IMR-90 (cell line): ENCODE results near the gene CPB2. TPM values are rescaled to one million over a fixed set of nuclear protein-coding genes. Genes with fewer than 3 reads are reported as not detected.

ENCODE experiments used
- ATAC-seq: fragments of 200-7000 bp; cut with Tn5 transposase; 2 replicates; pipeline ENCODE4 v1.9.1; 2020; ENCODE audit warnings: low read depth, mild to moderate bottlenecking, moderate library complexity
- BruUV-seq: library from RNA; stranded (reverse); fragments of 400-500 nt; replicated peaks from 2 replicates; lab custom pipeline; 2021; lab: Mats Ljungman, UMichigan
- CTCF ChIA-PET: fragments of 300-600 bp; formaldehyde crosslinking; extraction: SDS; loops from one replicate; lab custom pipeline; 2021; ENCODE audit warnings: antibody characterized with exemption; lab: Yijun Ruan, JAX
- POLR2A ChIA-PET: fragments of 300-600 bp; sonication (Branson Sonifier 250); formaldehyde crosslinking; loops from one replicate; lab custom pipeline; 2022; ENCODE audit warnings: antibody characterized with exemption; ENCODE audit not compliant: unreplicated experiment; lab: Charles Lee
- DNase-seq: peaks from one replicate; pipeline ENCODE4 v3.0.0; 2013
- H2AFZ ChIP-seq: replicated peaks from 2 replicates; pipeline ENCODE3; 2013; ENCODE audit warnings: low read length, mild to moderate bottlenecking; ENCODE audit not compliant: poor library complexity
- H2AK5ac ChIP-seq: 2 replicates; pipeline ENCODE4 v1.6.1; 2013; ENCODE audit warnings: low read depth, low read length, inconsistent platforms
- H2AK9ac ChIP-seq: replicated peaks from 2 replicates; pipeline ENCODE3; 2013; ENCODE audit warnings: mild to moderate bottlenecking, low read depth, low read length, moderate library complexity; ENCODE audit not compliant: poor library complexity
- H2BK120ac ChIP-seq: 2 replicates; pipeline ENCODE4 v1.6.1; 2013; ENCODE audit warnings: low read depth, low read length, inconsistent platforms
- H2BK15ac ChIP-seq: 3 replicates; pipeline ENCODE4 v1.6.1; 2013; ENCODE audit warnings: low read depth, low read length, inconsistent platforms
- H2BK20ac ChIP-seq: 2 replicates; pipeline ENCODE4 v1.6.1; 2013; ENCODE audit warnings: low read depth, mild to moderate bottlenecking, inconsistent platforms, low read length, moderate library complexity
- H2BK5ac ChIP-seq: 2 replicates; pipeline ENCODE4 v1.6.1; 2013; ENCODE audit warnings: mild to moderate bottlenecking, low read depth, low read length, inconsistent platforms; ENCODE audit not compliant: poor library complexity, severe bottlenecking
- H3K14ac ChIP-seq: replicated peaks from 2 replicates; pipeline ENCODE4 v1.6.1; 2013; ENCODE audit warnings: low read depth, low read length, inconsistent platforms
- H3K18ac ChIP-seq: 2 replicates; pipeline ENCODE4 v1.6.1; 2013; ENCODE audit warnings: low read depth, low read length, control low read depth
- H3K23ac ChIP-seq: 2 replicates; pipeline ENCODE4 v1.6.1; 2013; ENCODE audit warnings: low read depth, low read length, inconsistent platforms
- H3K27ac ChIP-seq: 2 replicates; pipeline ENCODE4 v1.5.1; 2013; ENCODE audit warnings: mild to moderate bottlenecking, control low read depth, low read length; ENCODE audit not compliant: insufficient read depth
- H3K27me3 ChIP-seq: 2 replicates; pipeline ENCODE4 v1.6.1; 2013; ENCODE audit warnings: low read length; ENCODE audit not compliant: control insufficient read depth, insufficient read depth
- H3K36me3 ChIP-seq: 2 replicates; pipeline ENCODE4 v1.6.1; 2013; ENCODE audit warnings: low read length, mixed read lengths; ENCODE audit not compliant: control insufficient read depth, insufficient read depth
- H3K4ac ChIP-seq: 2 replicates; pipeline ENCODE4 v1.6.1; 2013; ENCODE audit warnings: low read depth, low read length, inconsistent platforms
- H3K4me1 ChIP-seq: 2 replicates; pipeline ENCODE4 v1.6.1; 2013; ENCODE audit warnings: low read length, mixed read lengths; ENCODE audit not compliant: control insufficient read depth, insufficient read depth
- H3K4me2 ChIP-seq: 2 replicates; pipeline ENCODE4 v1.6.1; 2013; ENCODE audit warnings: low read depth, mild to moderate bottlenecking, control low read depth, low read length, moderate library complexity
- H3K4me3 ChIP-seq: 2 replicates; pipeline ENCODE4 v1.5.1; 2013; ENCODE audit warnings: low read depth, mild to moderate bottlenecking, control low read depth, low read length, moderate library complexity; ENCODE audit not compliant: insufficient read depth
- H3K56ac ChIP-seq: 2 replicates; pipeline ENCODE4 v1.6.1; 2013; ENCODE audit warnings: low read length, inconsistent platforms; ENCODE audit not compliant: insufficient read depth; ENCODE audit errors: extremely low read depth
- H3K79me1 ChIP-seq, 2 experiments: 2 replicates each; pipeline ENCODE4 v1.6.1; 2013; ENCODE audit warnings: low read length in 2 of 2, inconsistent platforms in 1 of 2, low read depth in 1 of 2
- H3K9ac ChIP-seq: 2 replicates; pipeline ENCODE4 v1.6.1; 2013; ENCODE audit warnings: low read depth, low read length, control low read depth
- H3K9me1 ChIP-seq: 2 replicates; pipeline ENCODE4 v1.6.1; 2013; ENCODE audit warnings: low read length, inconsistent platforms; ENCODE audit not compliant: insufficient read depth
- H3K9me3 ChIP-seq: 2 replicates; pipeline ENCODE4 v1.6.1; 2013; ENCODE audit warnings: low read length; ENCODE audit not compliant: control insufficient read depth, insufficient read depth
- H4K20me1 ChIP-seq: 2 replicates; pipeline ENCODE4 v1.6.1; 2013; ENCODE audit warnings: low read length, inconsistent platforms; ENCODE audit not compliant: insufficient read depth
- H4K5ac ChIP-seq: 2 replicates; pipeline ENCODE4 v1.6.1; 2013; ENCODE audit warnings: mild to moderate bottlenecking, low read depth, low read length, control low read depth
- H4K8ac ChIP-seq, 2 experiments: 2 replicates each; pipeline ENCODE4 v1.6.1; 2013; ENCODE audit warnings: low read depth in 2 of 2, low read length in 2 of 2, control low read depth in 1 of 2, inconsistent platforms in 1 of 2
- H4K91ac ChIP-seq: 2 replicates; pipeline ENCODE4 v1.6.1; 2013; ENCODE audit warnings: low read depth, low read length, inconsistent platforms; ENCODE audit not compliant: insufficient read depth
- BHLHE40 ChIP-seq: fragments of 150-350 bp; IDR thresholded peaks from 2 replicates; pipeline ENCODE4 v1.6.1; 2016; ENCODE audit warnings: mild to moderate bottlenecking, low read depth, low read length
- CEBPB ChIP-seq: IDR thresholded peaks from 2 replicates; pipeline ENCODE4 v1.6.1; 2012; ENCODE audit warnings: low read depth, low read length, improper control_type of control experiment
- CHD1 ChIP-seq: IDR thresholded peaks from 2 replicates; pipeline ENCODE4 v1.6.1; 2012; ENCODE audit warnings: low read depth, low read length, improper control_type of control experiment
- FOS ChIP-seq: fragments of 150-350 bp; IDR thresholded peaks from 2 replicates; pipeline ENCODE4 v1.6.1; 2016; ENCODE audit warnings: low read depth, low read length
- MAZ ChIP-seq: IDR thresholded peaks from 2 replicates; pipeline ENCODE4 v1.6.1; 2012; ENCODE audit warnings: low read depth, mild to moderate bottlenecking, low read length, improper control_type of control experiment, moderate library complexity, borderline replicate concordance
- NFE2L2 ChIP-seq: fragments of 150-350 bp; IDR thresholded peaks from 2 replicates; pipeline ENCODE4 v1.6.1; 2016; ENCODE audit warnings: low read depth, mild to moderate bottlenecking, low read length
- RAD21 ChIP-seq: IDR thresholded peaks from 2 replicates; pipeline ENCODE4 v1.6.1; 2012; ENCODE audit warnings: low read length, improper control_type of control experiment
- RCOR1 ChIP-seq: IDR thresholded peaks from 2 replicates; pipeline ENCODE4 v1.6.1; 2012; ENCODE audit warnings: mild to moderate bottlenecking, low read length, improper control_type of control experiment; ENCODE audit not compliant: insufficient replicate concordance
- RFX5 ChIP-seq: IDR thresholded peaks from 2 replicates; pipeline ENCODE4 v1.8.0; 2012; ENCODE audit warnings: low read depth, mild to moderate bottlenecking, low read length, moderate library complexity
- SMC3 ChIP-seq: fragments of 150-350 bp; IDR thresholded peaks from 2 replicates; pipeline ENCODE4 v1.6.1; 2016; ENCODE audit warnings: low read depth, mild to moderate bottlenecking, antibody characterized with exemption, low read length, moderate library complexity
- WGBS, 2 experiments: methylation state at CpG; one replicate each; pipeline versions ENCODE4 v1.1.5 to v1.1.7; 2013; ENCODE audit warnings: missing lambda C conversion rate in 2 of 2; ENCODE audit not compliant: insufficient read length in 1 of 2; ENCODE audit errors: extremely low coverage in 2 of 2; 5-methylcytosine and 5-hydroxymethylcytosine counted together
- dilution Hi-C: fragments of 300-500 bp; cut with HindIII; formaldehyde crosslinking; loops from one replicate; pipeline ENCODE4 v1.14.3; 2018; ENCODE audit warnings: low sequenced_read_pairs; ENCODE audit not compliant: unreplicated experiment
- in situ Hi-C: fragments of 300-500 bp; cut with MboI; formaldehyde crosslinking; loops from 3 replicates; pipeline ENCODE4 v1.14.3; 2019; ENCODE audit warnings: low sequenced_read_pairs, inconsistent platforms, mixed read lengths
- intact Hi-C: fragments of 100-400 bp; cut with micrococcal nuclease; formaldehyde crosslinking; loops from 2 replicates; pipeline ENCODE4 v1.10.0; 2022
- polyA plus RNA-seq, 3 experiments: library from polyadenylated mRNA; depleted of rRNA; stranded (reverse); fragments of >200 nt; gene quantifications; 2 replicates each; pipeline ENCODE4 v1.2.3, GENCODE V29; 2012; ENCODE audit warnings: low replicate concordance in 1 of 3
- total RNA-seq: library from RNA; depleted of rRNA; stranded (reverse); fragments of >200 nt; gene quantifications from 2 replicates; pipeline ENCODE4 v1.2.3, GENCODE V29; 2012
- TF ChIP-seq, protein P1 (sequence below): conservative IDR thresholded peaks from 2 replicates; pipeline ENCODE4 v1.5.1; 2012; ENCODE audit warnings: mild to moderate bottlenecking, low read depth, low read length, improper control_type of control experiment
- TF ChIP-seq, protein P2 (sequence below): fragments of 150-350 bp; IDR thresholded peaks from 2 replicates; pipeline ENCODE4 v1.6.1; 2017; ENCODE audit warnings: mild to moderate bottlenecking, antibody characterized with exemption, low read length, low read depth
- TF ChIP-seq, protein P3 (sequence below): fragments of 150-350 bp; IDR thresholded peaks from 2 replicates; pipeline ENCODE4 v1.6.1; 2016; ENCODE audit warnings: low read depth, mild to moderate bottlenecking, low read length, moderate library complexity, borderline replicate concordance

The CPB2 gene
- total and polyA plus RNA-seq, 2 of the 4 experiments (the other 2 are of a cell fraction) = not detected

DNA sequence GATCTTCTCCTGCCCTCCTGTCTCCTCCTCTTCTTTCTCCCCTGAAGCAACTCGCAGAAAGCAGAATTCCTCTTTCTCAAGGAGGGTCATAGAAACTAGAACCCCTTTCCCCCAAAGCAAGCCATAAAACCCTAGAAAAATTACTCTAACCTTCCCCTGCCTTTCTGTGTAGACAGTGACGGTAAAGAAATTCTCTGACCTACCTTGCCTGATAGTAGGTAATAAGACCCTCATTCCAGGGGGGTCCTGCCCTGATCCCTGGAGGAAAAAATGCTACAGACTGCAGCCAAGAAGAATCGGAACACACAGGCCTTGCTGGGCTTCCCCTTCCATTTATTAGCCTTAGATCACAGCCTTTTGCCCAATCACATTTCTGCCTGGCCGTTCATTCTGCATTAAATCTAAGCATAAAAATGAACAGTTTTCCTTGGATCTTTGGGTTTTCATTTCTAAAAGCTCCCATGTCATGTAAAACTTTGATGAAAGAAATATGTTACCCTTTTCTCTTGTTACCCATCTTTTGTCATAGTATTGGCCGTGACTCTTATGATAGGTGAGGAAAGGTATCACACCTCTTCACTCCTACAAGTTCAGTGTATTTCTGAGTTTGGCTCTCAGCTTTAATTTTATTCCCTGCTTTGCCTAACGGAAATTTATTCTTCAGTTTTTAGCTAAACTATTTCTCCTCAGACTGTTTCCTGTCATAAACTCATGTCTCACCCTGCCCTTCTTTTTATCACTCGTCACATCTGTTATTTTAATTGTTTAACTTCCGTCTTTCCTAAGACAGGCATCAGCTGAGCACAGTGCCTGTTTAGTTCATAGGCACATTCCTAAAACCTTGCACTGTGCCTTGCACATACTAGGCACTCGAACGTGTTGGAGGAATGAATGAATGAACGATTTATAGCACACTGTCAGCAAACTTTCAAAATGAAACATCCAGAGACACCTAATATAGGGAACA is 20.4 kb upstream of the CPB2 start:
- H2BK5ac ChIP-seq = no peak overlapping the region
- H3K14ac ChIP-seq = no peak overlapping the region
- no peak overlapping the region for H3K9ac ChIP-seq
- no peak overlapping the region for H4K91ac ChIP-seq
- H3K23ac ChIP-seq = no peak overlapping the region
- intact Hi-C loops (no loop called here), dilution Hi-C loops (no loop called here), in situ Hi-C loops (loop anchor here (10.0 kb wide), 1 partner anchor 500 kb away; no protein-coding TSS in a partner anchor)
- H3K27me3 ChIP-seq = peaks cover 12% of the 10 kb centered on the region
- no peak overlapping the region for H2BK120ac ChIP-seq
- H3K36me3 ChIP-seq = no peaks in the 10 kb centered on the region
- no peak overlapping the region for H3K18ac ChIP-seq
- H2AFZ ChIP-seq = no peak overlapping the region
- DNase-seq = no peak
- no peaks in the 10 kb centered on the region for H3K9me1 ChIP-seq
- no peak overlapping the region for H3K4me2 ChIP-seq
- BruUV-seq = no TSS peak
- no peak overlapping the region for H3K56ac ChIP-seq
- no peak overlapping the region for H2BK20ac ChIP-seq
- H2AK5ac ChIP-seq = no peak overlapping the region
- no peaks in the 10 kb centered on the region for H3K4me1 ChIP-seq
- no peak overlapping the region for H2AK9ac ChIP-seq
- H3K27ac ChIP-seq = no peak overlapping the region
- H3K79me1 ChIP-seq = no peaks in the 10 kb centered on the region
- H4K8ac ChIP-seq = no peak overlapping the region
- 0% methylated on average over 1 of the region's 11 CpGs; no CpG with 5 or more reads in 1 of the 2 experiments for WGBS, 2 experiments
- TF ChIP-seq, protein P1, sequence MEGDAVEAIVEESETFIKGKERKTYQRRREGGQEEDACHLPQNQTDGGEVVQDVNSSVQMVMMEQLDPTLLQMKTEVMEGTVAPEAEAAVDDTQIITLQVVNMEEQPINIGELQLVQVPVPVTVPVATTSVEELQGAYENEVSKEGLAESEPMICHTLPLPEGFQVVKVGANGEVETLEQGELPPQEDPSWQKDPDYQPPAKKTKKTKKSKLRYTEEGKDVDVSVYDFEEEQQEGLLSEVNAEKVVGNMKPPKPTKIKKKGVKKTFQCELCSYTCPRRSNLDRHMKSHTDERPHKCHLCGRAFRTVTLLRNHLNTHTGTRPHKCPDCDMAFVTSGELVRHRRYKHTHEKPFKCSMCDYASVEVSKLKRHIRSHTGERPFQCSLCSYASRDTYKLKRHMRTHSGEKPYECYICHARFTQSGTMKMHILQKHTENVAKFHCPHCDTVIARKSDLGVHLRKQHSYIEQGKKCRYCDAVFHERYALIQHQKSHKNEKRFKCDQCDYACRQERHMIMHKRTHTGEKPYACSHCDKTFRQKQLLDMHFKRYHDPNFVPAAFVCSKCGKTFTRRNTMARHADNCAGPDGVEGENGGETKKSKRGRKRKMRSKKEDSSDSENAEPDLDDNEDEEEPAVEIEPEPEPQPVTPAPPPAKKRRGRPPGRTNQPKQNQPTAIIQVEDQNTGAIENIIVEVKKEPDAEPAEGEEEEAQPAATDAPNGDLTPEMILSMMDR = no peak
- TF ChIP-seq CHD1 (no peak), RAD21 (no peak), RCOR1 (no peak), CEBPB (no peak), SMC3 (no peak), MAZ (no peak), RFX5 (no peak), BHLHE40 (no peak), NFE2L2 (no peak), FOS (no peak)
- TF ChIP-seq, protein P2, sequence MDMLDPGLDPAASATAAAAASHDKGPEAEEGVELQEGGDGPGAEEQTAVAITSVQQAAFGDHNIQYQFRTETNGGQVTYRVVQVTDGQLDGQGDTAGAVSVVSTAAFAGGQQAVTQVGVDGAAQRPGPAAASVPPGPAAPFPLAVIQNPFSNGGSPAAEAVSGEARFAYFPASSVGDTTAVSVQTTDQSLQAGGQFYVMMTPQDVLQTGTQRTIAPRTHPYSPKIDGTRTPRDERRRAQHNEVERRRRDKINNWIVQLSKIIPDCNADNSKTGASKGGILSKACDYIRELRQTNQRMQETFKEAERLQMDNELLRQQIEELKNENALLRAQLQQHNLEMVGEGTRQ = no peak
- TF ChIP-seq, protein P3, sequence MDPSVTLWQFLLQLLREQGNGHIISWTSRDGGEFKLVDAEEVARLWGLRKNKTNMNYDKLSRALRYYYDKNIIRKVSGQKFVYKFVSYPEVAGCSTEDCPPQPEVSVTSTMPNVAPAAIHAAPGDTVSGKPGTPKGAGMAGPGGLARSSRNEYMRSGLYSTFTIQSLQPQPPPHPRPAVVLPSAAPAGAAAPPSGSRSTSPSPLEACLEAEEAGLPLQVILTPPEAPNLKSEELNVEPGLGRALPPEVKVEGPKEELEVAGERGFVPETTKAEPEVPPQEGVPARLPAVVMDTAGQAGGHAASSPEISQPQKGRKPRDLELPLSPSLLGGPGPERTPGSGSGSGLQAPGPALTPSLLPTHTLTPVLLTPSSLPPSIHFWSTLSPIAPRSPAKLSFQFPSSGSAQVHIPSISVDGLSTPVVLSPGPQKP = no peak
- no peaks in the 10 kb centered on the region for H3K9me3 ChIP-seq
- H3K4me3 ChIP-seq = no peak overlapping the region
- no peak for ATAC-seq
- no peak overlapping the region for H2BK15ac ChIP-seq
- no peak overlapping the region for H4K5ac ChIP-seq
- ChIA-PET CTCF (interaction anchor here (0.6 to 1.6 kb wide), 3 partner anchors 15 to 513 kb away, joined by 3 to 9 read pairs (median 5); no protein-coding TSS in a partner anchor), POLR2A (no interaction called here)
- H3K4ac ChIP-seq = no peak overlapping the region
- H4K20me1 ChIP-seq = no peaks in the 10 kb centered on the region
